Measurements from ENCODE around the gene MYADM.

- TF ChIP-seq CTCF (IDR thresholded peaks at IDR 0.05; ENCODE audit: poor library complexity, severe bottlenecking) (no peak), TAF1 (IDR thresholded peaks at IDR 0.05; ENCODE audit: low read depth) (no peak), MXI1 (conservative IDR thresholded peaks at IDR 0.05; ENCODE audit: poor library complexity, severe bottlenecking) (no peak), RAD21 (conservative IDR thresholded peaks at IDR 0.05) (no peak), EP300 (conservative IDR thresholded peaks at IDR 0.05; ENCODE audit: poor library complexity, severe bottlenecking) (no peak), EZH2 (IDR thresholded peaks at IDR 0.05; ENCODE audit: borderline replicate concordance, insufficient read depth, low read length, poor library complexity, severe bottlenecking) (no peak)
Measured at GRCh38 chr19:53847555-53847954, 20.1 kb upstream of the MYADM start.

Data from neural cell (in vitro differentiated cells).